WTC11 (cell line): ENCODE measurements around the gene INPPL1. TPM values are rescaled to one million over a fixed set of nuclear protein-coding genes. Genes with fewer than 3 reads are reported as not detected.

Experiments used
- ATAC-seq: fragments of 200-7000 bp; cut with Tn5 transposase; 2 replicates; pipeline ENCODE4 v1.10.0; 2021; ENCODE audit warnings: mild to moderate bottlenecking, moderate library complexity
- CTCF ChIA-PET: fragments of 300-600 bp; sonication (Branson Sonifier 250); formaldehyde crosslinking; loops from one replicate; lab custom pipeline; 2021; ENCODE audit warnings: antibody characterized with exemption; lab: Charles Lee
- POLR2A ChIA-PET: fragments of 350-600 bp; sonication (Branson Sonifier 250); formaldehyde crosslinking; loops from one replicate; lab custom pipeline; 2021; ENCODE audit warnings: antibody characterized with exemption; lab: Charles Lee
- DNase-seq: peaks from one replicate; pipeline ENCODE4 v3.0.0; 2021; ENCODE audit warnings: low spot score
- H3K27ac Mint-ChIP-seq: 2 replicates; pipeline ENCODE4 v1.8.0; 2021; ENCODE audit warnings: mixed read lengths
- H3K27me3 Mint-ChIP-seq: 2 replicates; pipeline ENCODE4 v1.8.0; 2021; ENCODE audit warnings: low read depth, mild to moderate bottlenecking, moderate library complexity, mixed read lengths
- H3K36me3 Mint-ChIP-seq: 2 replicates; pipeline ENCODE4 v1.8.0; 2021; ENCODE audit warnings: mixed read lengths
- H3K4me1 Mint-ChIP-seq: 2 replicates; pipeline ENCODE4 v1.8.0; 2022; ENCODE audit warnings: mixed read lengths
- H3K4me3 Mint-ChIP-seq: 2 replicates; pipeline ENCODE4 v1.8.0; 2021; ENCODE audit warnings: mild to moderate bottlenecking, moderate library complexity, mixed read lengths
- H3K9me3 Mint-ChIP-seq: 2 replicates; pipeline ENCODE4 v1.8.0; 2021; ENCODE audit warnings: mixed read lengths
- CTCF ChIP-seq: fragments of 200-600 bp; IDR thresholded peaks from 2 replicates; pipeline ENCODE4 v1.8.0; 2022; ENCODE audit warnings: antibody characterized with exemption
- ETV6 ChIP-seq: sonication (generic); formaldehyde crosslinking; IDR thresholded peaks from 2 replicates; pipeline ENCODE4 v1.8.1; 2022; ENCODE audit warnings: mild to moderate bottlenecking, missing genetic modification reagents
- FOXJ3 ChIP-seq: sonication (generic); formaldehyde crosslinking; IDR thresholded peaks from 2 replicates; pipeline ENCODE4 v1.9.0; 2021; ENCODE audit warnings: missing genetic modification reagents, mild to moderate bottlenecking, borderline replicate concordance
- FOXK1 ChIP-seq: sonication (generic); formaldehyde crosslinking; IDR thresholded peaks from 2 replicates; pipeline ENCODE4 v1.8.0; 2022; ENCODE audit warnings: mild to moderate bottlenecking, moderate library complexity, missing genetic modification reagents
- KAT7 ChIP-seq: sonication (generic); formaldehyde crosslinking; IDR thresholded peaks from 2 replicates; pipeline ENCODE4 v1.8.1; 2023; ENCODE audit warnings: missing genetic modification reagents, mild to moderate bottlenecking, borderline replicate concordance
- MLX ChIP-seq: sonication (generic); formaldehyde crosslinking; IDR thresholded peaks from 2 replicates; pipeline ENCODE4 v1.8.1; 2023; ENCODE audit warnings: mild to moderate bottlenecking, missing genetic modification reagents, moderate library complexity
- NR2C2 ChIP-seq: sonication (generic); formaldehyde crosslinking; IDR thresholded peaks from 2 replicates; pipeline ENCODE4 v1.8.0; 2022; ENCODE audit warnings: mild to moderate bottlenecking, missing genetic modification reagents
- PRRX2 ChIP-seq: fragments of 250-450 bp; sonication (Bioruptor Pico); IDR thresholded peaks from 2 replicates; pipeline ENCODE4 v1.8.0; 2021; ENCODE audit warnings: mild to moderate bottlenecking
- STAT6 ChIP-seq: sonication (generic); formaldehyde crosslinking; conservative IDR thresholded peaks from 2 replicates; pipeline ENCODE4 v1.8.1; 2023; ENCODE audit warnings: mild to moderate bottlenecking, low read depth, missing genetic modification reagents, moderate library complexity
- USF2 ChIP-seq: sonication (generic); formaldehyde crosslinking; IDR thresholded peaks from 2 replicates; pipeline ENCODE4 v1.8.1; 2023; ENCODE audit warnings: mild to moderate bottlenecking, missing genetic modification reagents, moderate library complexity
- ZNF281 ChIP-seq: sonication (generic); formaldehyde crosslinking; IDR thresholded peaks from 2 replicates; pipeline ENCODE4 v1.8.0; 2023; ENCODE audit warnings: mild to moderate bottlenecking, missing genetic modification reagents
- ZNF396 ChIP-seq: fragments of 250-450 bp; sonication (Bioruptor Pico); IDR thresholded peaks from 2 replicates; pipeline ENCODE4 v1.8.0; 2021; ENCODE audit warnings: mild to moderate bottlenecking, moderate library complexity, borderline replicate concordance
- total RNA-seq: library from RNA; stranded (reverse); gene quantifications from 3 replicates; pipeline ENCODE4 v1.2.3, GENCODE V29; 2021

The INPPL1 gene
- total RNA-seq, 1 experiment from 2014 or later: 136 TPM

- TF ChIP-seq ZNF281 (CRISPR knock-in tag) (no peak), USF2 (no peak), STAT6 (CRISPR knock-in tag) (no peak), ETV6 (no peak), PRRX2 (no peak)
Measured at GRCh38 chr11:72220696-72221363, 3.7 kb upstream of the INPPL1 start (continued).

- CTCF ChIA-PET: interaction anchor here (0.9 to 8.6 kb wide), 5 partner anchors 14 to 421 kb away, joined by 3 to 123 read pairs (median 4); no protein-coding TSS in a partner anchor
- ATAC-seq (no peak), DNase-seq (no peak)
- H3K9me3 Mint-ChIP-seq: no peaks in the 10 kb centered on the region
- H3K4me3 Mint-ChIP-seq: no peak overlapping the region
- TF ChIP-seq NR2C2 (CRISPR knock-in tag): no peak
- TF ChIP-seq CTCF: no peak
- TF ChIP-seq MLX (CRISPR knock-in tag): no peak
- TF ChIP-seq KAT7 (CRISPR knock-in tag): no peak
- TF ChIP-seq ZNF396 (CRISPR knock-in tag): no peak
- H3K36me3 Mint-ChIP-seq: no peaks in the 10 kb centered on the region
- POLR2A ChIA-PET: no interaction called here
- no peak overlapping the region for H3K27ac Mint-ChIP-seq
- peaks cover 31% of the 10 kb centered on the region for H3K4me1 Mint-ChIP-seq
- H3K27me3 Mint-ChIP-seq: peaks cover 16% of the 10 kb centered on the region; the same call in 1 of the 2 replicates
Measured at GRCh38 chr11:72221386-72222075, 3.0 kb upstream of the INPPL1 start.

GRCh38 chr11:72222106-72222891 is 2.3 kb upstream of the INPPL1 start:
- DNase-seq (no peak), ATAC-seq (no peak)
- peak overlapping the region; percentile 80 for H3K27ac Mint-ChIP-seq
- no peaks in the 10 kb centered on the region for H3K36me3 Mint-ChIP-seq
- no peaks in the 10 kb centered on the region for H3K9me3 Mint-ChIP-seq
- POLR2A ChIA-PET: interaction anchor here (0.6 to 3.8 kb wide), 5 partner anchors 16 to 110 kb away, joined by 3 to 37 read pairs (median 3); partner anchors contain the start of gene ANAPC15
- H3K27me3 Mint-ChIP-seq: peaks cover 10% of the 10 kb centered on the region; the same call in 1 of the 2 replicates
- H3K4me1 Mint-ChIP-seq: peaks cover 32% of the 10 kb centered on the region
- TF ChIP-seq FOXJ3 (CRISPR knock-in tag) (no peak), FOXK1 (CRISPR knock-in tag) (no peak)
- CTCF ChIA-PET: interaction anchor here (0.9 to 8.6 kb wide), 14 partner anchors 14 to 368 kb away, joined by 3 to 123 read pairs (median 4); partner anchors contain the start of genes ANAPC15 and FOLR1
- H3K4me3 Mint-ChIP-seq: peak overlapping the region; percentile 73
